GM10847 (cell line): ENCODE results near the gene ATAT1.
A peak's percentile ranks its signal among the peaks of the same experiment; 100 is the strongest.

Source experiments
- POLR2A ChIP-seq: IDR thresholded peaks from 2 replicates; pipeline ENCODE4 v1.6.1; 2011; ENCODE audit not compliant: insufficient read length; ENCODE audit errors: extremely low read depth

The ATAT1 gene

DNA sequence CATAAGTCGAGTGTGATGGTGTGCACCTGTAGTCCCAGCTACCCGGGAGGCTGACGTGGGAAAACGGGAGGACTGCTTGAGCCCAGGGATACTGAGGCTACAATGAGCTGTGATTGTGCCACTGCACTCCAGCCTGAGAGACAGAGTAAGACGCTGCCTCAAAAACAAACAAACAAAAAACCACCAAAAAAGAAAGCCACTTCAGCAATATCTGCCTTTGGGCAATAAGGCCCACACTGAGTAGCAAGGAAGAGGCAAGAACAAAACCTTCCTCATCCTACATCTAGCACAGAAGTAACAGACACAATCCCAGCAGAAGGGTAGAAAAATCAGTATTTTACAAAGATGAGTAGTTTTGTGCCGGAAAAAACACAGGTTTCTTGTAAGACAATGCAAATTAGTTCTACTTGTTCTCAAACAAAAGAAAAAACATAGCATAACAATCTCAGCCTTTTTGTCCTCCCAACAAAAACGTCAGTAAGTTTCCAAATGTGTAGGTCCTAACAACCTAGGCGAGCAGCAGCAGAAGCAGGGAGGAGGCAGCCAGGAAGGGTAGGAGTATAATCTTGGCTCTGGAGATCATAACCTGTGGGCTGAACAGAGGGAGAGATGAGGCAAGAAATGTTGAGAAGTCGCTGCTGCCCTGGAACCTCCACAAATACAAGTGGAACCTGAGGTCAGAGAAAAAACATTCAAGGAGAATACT, 15.4 kb upstream of the ATAT1 start:
- no peak for TF ChIP-seq POLR2A

DNA sequence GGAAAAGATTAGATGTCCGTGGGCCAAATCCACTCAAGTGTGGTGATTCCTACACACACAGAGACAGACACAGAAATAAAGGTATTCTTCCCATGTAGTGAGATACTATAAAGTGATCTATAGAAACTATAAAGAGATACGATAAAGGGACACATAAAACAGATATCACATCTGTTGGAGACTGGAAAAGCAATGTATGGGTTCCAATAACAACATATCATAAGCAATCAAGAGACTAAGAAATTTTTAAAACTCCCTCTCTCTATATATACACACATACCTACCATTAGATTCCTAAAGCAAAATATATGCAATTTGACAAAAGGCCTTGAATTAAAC, 14.8 kb upstream of the ATAT1 start:
- TF ChIP-seq POLR2A, result no peak

DNA sequence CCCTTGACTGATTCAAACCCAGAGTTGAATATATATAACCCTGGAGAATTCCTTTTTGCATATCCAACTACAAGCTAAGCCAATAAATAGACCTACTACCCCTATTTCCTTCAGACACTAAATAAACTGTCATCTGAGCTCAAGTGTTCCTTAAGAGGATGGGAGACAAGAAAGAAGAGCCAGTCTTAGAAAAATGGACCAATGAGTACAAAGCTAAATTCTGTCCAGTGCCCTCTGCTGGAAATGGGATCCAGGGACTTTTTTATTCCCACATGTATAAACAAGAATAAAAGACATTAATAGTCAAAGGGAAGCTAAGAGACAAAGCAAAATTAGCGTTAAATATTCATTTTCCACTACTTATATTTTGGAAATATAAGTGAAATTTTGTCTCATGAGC, 14.5 kb upstream of the ATAT1 start:
- TF ChIP-seq POLR2A, result no peak

- TF ChIP-seq POLR2A, result no peak
Observed at GRCh38 chr6:30612687-30613248, 13.9 kb upstream of the ATAT1 start.

- no peak for TF ChIP-seq POLR2A
Observed at GRCh38 chr6:30613251-30614043, 13.2 kb upstream of the ATAT1 start.

DNA sequence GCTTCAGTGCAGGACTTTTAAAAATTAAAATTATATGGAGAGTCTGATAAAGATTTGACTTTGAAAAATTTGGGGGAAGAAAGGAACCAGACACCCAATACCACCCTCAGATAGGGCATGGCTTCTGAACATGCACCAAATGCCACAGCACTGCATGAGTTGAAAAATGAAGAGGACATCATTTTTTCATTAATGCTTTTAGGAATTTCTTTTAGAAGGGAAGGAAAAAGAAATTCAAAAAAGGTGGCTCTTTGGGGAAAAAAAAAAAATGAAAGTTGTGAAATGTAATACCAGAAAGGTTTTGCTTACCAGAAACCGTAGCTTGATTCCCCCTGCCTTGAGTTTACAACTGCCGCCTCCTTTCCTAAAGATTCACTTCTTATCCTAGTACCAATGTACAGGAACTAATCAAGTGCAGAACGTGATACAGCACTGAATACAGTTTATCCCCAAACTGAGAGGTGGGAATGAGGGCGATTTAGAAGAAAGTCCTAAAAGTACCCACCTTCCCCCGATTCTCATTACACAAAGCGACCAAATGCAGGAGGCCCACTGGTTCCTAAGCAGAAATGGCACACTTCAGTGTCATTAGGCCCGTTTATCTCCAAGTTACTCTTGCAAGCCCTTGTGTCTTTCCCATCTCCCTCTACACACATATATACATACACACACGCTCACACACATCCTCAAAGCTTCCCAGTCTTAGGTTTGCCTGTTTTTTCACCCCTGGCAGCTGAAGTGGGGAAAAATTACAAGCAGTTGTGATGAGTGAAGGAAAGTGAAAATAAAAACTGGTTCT, 12.4 kb upstream of the ATAT1 start:
- TF ChIP-seq POLR2A, result no peak

GRCh38 chr6:30614843-30615218, 11.8 kb upstream of the ATAT1 start:
- no peak for TF ChIP-seq POLR2A

DNA sequence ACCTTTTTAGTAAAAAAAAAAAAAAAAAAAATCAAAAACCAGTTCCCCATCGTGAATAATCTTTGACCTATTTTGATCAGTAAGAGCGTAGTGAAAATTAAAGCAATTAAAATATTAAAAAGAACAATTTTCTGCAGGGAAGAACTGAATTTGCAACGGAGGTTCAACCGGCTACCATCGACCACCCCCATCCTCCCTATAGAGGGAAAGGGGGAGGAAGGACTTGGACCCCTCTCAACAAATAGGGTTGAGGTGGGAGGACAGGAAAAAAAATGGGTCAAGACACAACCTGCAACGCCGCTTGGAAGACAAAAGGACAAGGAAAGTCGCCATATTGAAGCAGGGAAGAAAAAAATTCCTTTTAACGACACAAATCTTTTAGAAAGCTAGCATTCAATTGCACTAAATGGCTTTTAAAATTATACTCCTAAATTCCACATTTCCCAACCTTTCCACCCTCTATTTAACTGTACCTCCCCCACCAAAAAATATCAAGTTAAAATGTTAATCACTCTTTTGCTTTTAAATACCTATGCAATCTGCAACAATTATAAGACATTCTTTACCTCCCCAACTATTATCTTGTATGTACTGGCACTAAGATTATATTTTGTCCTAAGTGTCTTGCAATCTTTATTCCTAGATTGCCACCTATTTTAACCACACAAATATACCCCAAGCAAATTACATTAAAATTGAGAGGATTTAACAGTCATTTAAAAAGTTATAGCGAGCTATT, 11.3 kb upstream of the ATAT1 start:
- TF ChIP-seq POLR2A, result peak; percentile 69

- no peak for TF ChIP-seq POLR2A
Observed at GRCh38 chr6:30615958-30616810, 10.5 kb upstream of the ATAT1 start.

DNA sequence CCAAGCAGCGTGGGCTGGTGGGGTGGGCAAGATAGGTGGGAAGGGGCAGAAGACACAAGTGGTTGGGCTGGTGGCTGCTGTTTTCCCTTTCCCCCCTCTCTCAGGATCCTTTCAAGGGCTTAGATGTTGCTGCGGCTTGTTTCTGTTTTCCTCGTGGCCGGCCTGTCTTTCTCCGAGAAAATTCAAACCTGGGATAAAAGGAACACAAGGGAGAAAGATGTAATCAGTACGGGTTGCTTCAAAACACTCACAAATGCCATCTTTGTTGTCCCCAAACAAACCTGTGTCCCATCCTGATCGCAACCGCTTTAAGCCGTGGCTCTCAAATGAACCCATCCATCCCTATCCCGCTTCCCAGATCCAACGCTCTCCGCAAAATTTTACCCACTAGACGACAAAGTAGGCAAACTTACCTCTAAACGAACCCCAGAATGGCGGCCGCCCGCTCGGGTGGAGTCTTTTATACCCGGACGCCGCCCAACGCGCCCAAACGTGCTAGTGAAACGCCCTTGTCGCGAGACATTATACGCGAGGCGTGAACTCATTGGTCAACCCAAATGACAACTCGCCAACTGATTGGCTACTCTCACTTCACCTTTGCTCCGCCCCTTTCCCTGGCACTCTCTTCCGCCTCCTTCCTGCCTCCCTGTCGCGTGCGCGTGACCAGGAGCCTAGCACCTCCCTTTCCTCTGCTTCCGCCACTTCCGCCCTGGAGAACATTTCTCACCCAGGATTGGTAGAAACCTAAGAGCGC, 9.7 kb upstream of the ATAT1 start, which contains the start of gene PPP1R10:
PPP1R10 (minus strand) TSS at position 433 of the 754 bp plus-strand sequence. CDS start 7,299 bp downstream, outside the sequence.
- peak; percentile 99 for TF ChIP-seq POLR2A

DNA sequence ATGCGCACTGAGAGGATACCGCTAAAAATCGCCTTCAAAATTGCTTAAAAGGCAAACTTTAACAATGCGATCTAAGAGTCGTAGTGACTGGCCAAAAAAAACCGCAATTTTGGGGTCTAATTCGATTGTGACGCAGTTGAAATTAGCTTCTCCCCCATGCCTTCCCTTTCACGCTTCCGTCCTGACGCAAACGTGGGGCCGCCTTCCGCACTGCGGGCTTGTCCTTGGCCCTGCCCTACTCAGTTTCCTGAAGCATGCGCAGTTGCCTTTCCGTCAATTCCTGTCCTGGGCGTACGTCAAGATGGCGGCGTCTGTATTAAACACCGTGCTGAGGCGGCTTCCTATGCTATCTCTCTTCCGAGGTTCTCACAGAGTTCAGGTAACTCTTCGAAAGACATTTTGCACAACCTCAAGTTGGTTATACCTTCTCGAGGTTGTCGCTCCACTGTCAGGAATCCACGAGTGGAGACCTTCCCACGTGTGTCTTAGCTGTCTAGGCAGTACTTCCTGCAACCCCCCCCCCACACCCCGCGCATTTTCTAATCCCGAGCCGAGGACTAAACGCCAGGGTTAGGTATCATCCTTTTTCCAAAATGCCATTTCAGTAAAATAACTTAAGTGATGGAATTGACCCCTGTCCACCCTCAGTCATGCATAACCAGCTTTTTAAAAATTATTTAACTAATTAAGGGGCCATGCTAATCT, 9.0 kb upstream of the ATAT1 start, which contains the start of gene MRPS18B:
MRPS18B (plus strand) TSS at position 276 of the 705 bp plus-strand sequence; CDS start at position 302, 26 bp downstream.
- peak; percentile 87 for TF ChIP-seq POLR2A

DNA sequence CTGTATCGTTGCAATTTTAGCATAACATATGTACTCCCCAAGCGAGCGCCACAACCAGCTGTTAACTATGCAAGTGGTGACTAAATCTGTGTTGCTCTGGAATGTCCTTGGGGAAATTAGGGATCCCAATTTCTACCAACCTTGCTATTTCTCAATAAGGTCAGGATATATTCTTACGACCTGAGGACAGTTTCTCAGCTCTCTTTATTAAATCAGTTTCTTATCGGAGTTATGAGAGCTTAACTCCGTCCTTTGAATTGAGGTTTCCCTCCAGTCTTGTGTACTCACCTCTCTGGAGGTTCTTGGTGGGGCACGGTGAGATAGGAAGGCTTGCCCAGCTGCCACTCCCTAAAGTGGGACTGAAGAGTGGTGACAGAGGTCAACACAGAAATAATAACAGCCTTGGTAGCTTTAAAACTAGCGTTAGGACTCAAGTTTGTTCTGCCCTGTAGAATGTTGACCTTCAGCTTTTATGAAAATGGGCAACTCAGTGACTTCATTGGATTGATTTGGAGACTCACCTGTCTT, 8.3 kb upstream of the ATAT1 start:
- no peak for TF ChIP-seq POLR2A

DNA sequence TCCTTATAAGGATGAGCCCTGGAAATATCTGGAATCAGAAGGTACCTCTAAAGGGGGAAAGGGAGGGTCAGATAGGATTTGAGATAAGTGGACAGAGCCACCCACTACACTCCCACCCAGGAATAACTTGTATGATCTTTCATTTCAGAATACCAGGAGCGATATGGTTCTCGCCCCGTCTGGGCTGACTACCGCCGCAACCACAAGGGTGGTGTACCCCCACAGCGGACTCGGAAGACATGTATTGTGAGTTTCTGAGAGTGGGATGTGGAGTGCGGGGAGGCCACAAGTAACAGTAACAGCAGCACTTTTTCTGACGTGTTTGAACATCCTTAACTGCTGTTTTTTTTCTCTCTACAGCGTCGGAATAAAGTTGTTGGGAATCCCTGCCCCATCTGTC, 7.1 kb upstream of the ATAT1 start:
- no peak for TF ChIP-seq POLR2A

DNA sequence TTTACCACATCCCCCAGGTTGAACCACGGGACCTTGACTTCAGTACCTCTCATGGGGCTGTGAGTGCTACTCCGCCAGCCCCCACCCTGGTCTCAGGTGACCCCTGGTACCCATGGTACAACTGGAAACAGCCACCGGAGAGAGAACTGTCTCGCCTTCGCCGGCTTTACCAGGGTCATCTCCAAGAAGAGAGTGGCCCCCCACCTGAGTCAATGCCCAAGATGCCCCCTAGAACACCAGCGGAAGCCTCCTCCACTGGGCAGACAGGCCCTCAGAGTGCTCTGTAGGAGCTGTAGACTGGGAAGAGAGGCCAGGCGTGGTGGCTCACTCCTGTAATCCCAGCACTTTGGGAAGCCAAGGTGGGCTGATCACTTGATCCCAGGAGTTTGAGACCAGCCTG, 1.2 kb upstream of the ATAT1 start:
- TF ChIP-seq POLR2A, result no peak
